Coronary artery (tissue), 2 donors: ENCODE results near the gene CTSZ.
"Not testable (repeated sequence)": the region's sequence is repeated elsewhere in the genome, so short reads cannot be mapped to it uniquely, and the experiment has no call there.

Source experiments
- DNase-seq: peaks from one replicate; pipeline ENCODE4 v3.0.0-alpha.2; 2017; ENCODE audit warnings: low spot score
- H3K27ac ChIP-seq, 2 donors: fragments of 200-600 bp; sonication (generic); one replicate each; pipeline ENCODE4 v1.5.1; 2016 to 2019
- H3K4me3 ChIP-seq: fragments of 200-600 bp; sonication (generic); 2 replicates; pipeline ENCODE4 v1.5.1; 2016; ENCODE audit warnings: mild to moderate bottlenecking, moderate library complexity
- TF ChIP-seq, protein P1 (sequence below): fragments of 200-600 bp; sonication (generic); IDR thresholded peaks from one replicate; pipeline ENCODE4 v1.5.1; 2019; ENCODE audit warnings: antibody characterized with exemption

Gene CTSZ

DNA sequence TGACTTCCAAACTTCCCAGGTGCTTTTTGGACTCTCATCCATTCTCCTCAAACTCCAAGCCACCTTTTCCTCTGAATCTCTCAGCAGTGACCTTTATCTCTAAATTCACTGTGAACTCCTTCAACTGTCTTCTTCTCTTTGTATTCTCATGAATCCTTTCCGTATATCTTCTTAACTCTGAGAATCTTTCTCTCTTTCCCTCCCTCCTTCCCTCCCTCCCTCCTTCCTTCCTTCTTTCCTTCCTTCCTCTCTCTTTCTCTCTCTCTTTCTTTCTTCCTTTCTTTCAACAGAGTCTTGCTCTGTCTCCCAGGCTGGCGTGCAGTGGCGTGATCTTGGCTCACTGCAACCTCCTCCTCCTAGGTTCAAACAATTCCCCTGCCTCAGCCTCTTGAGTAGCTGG lies 39.8 kb upstream of the CTSZ start:
- Histone ChIP-seq H3K27ac (no peak overlapping the region), H3K4me3 (no peak overlapping the region)
- DNase-seq, result no peak
- TF ChIP-seq, protein P1, sequence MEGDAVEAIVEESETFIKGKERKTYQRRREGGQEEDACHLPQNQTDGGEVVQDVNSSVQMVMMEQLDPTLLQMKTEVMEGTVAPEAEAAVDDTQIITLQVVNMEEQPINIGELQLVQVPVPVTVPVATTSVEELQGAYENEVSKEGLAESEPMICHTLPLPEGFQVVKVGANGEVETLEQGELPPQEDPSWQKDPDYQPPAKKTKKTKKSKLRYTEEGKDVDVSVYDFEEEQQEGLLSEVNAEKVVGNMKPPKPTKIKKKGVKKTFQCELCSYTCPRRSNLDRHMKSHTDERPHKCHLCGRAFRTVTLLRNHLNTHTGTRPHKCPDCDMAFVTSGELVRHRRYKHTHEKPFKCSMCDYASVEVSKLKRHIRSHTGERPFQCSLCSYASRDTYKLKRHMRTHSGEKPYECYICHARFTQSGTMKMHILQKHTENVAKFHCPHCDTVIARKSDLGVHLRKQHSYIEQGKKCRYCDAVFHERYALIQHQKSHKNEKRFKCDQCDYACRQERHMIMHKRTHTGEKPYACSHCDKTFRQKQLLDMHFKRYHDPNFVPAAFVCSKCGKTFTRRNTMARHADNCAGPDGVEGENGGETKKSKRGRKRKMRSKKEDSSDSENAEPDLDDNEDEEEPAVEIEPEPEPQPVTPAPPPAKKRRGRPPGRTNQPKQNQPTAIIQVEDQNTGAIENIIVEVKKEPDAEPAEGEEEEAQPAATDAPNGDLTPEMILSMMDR, result no peak

DNA sequence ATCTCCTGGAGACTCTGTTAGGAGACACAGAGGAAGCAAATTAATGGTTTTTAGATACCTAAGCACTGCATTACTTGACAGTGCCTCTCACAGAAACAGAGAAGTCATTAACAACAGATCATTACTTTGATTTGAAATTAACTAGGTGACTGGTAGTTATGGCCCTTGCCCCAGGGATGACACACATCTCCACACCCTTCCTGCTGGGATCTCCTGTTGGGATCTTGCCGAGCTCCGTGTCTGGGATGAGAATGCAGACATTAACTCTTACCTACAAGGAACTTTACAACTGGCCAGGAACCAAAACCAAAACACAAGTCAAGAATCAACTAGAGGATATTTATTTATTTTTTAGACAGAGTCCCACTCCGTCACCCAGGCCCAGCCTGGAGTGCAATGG lies 37.7 kb upstream of the CTSZ start:
- Histone ChIP-seq H3K27ac (no peak overlapping the region), H3K4me3 (no peak overlapping the region)
- TF ChIP-seq, protein P1, result no peak
- DNase-seq, result no peak

DNA sequence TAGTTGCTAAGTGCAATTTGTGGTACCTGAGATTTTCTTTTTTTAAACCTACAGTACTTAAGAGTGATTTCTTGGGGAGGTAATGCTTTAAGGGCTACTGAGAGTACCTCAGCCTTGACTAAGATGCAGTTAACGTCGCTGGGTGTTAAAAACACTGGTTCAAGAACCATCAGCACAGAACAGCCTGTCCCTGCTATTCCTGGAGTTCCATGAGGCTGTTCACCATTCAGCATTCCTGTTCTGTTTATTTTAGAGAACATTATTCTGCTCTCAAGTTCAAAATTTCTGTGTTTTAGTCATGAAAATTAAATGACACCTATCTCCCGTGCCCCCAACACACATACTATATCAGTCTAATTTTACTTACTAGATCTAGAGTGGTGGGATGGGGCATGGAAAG lies 37.2 kb upstream of the CTSZ start:
- no peak overlapping the region for H3K27ac ChIP-seq
- DNase-seq, result no peak
- TF ChIP-seq, protein P1, result no peak

DNA sequence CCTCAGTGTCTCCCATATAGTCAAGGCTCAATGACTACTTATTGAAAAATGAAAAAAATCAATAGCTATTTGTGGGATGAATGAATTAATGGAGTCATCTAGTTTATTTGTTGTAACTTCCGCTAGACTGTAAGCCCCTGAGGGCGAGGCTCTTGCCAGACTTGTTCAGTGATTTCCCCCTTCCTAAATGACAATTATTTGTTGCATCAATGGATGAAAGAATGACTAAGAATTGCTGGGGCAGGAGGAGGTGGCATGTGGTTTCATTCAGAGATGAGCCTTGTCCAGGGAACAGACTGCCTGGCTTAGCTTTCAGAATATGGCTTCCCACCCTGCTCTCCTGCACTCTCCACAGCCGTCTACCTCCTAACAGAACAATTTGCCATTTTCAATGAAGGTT lies 36.6 kb upstream of the CTSZ start:
- H3K4me3 ChIP-seq, result no peak overlapping the region
- H3K27ac ChIP-seq, result peak overlapping the region in 1 of 2 donors; percentile 86
- TF ChIP-seq, protein P1, result no peak
- no peak for DNase-seq

More for the DNA sequence above, 37.2 kb upstream of the CTSZ start:
- no peak overlapping the region for H3K4me3 ChIP-seq

DNA sequence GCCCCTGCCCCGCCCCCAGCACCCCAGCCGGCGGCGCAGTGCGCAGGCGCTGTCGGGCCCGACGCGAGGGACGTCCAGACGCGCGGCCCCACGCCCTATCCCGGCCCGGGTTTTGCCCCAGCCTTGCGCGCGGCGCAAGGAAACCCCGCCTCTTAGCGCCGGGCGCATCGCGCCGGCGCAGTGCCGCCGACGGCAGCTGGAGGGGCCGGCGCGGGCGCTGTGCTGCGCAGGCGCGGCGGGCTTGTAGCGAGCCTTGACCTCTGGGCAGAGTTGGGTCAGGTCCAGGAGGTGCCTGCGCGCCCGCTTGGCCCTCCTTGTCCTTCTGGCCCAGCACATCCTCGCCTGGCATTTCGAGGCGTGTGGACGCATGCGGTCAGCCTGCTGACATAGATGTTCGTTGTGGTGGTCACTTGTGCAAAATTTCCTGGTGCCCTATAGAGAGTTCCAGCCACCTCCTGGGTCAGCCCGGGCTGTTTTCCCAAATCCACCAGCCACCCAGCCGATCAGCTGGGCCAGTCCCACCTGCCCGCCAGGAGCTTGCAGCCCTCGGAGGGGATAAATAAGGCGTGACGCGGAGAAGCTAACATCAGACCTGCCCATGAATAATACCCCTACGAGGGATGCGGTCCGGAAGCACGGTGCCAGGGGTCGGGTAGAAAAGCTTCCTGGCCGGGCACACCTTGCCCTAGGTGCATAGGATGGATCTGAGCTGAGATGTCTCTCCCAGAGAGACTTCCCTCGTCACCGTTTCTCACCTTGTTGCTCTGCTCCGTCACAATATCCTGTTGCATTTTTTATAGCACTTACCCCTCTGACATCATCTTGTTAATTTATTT lies 36.0 kb upstream of the CTSZ start:
- H3K27ac ChIP-seq, result peak overlapping the region; percentile 64 to 86
- TF ChIP-seq, protein P1, result no peak
- peak overlapping the region; percentile 76 for H3K4me3 ChIP-seq
- peak; percentile 94 for DNase-seq

DNA sequence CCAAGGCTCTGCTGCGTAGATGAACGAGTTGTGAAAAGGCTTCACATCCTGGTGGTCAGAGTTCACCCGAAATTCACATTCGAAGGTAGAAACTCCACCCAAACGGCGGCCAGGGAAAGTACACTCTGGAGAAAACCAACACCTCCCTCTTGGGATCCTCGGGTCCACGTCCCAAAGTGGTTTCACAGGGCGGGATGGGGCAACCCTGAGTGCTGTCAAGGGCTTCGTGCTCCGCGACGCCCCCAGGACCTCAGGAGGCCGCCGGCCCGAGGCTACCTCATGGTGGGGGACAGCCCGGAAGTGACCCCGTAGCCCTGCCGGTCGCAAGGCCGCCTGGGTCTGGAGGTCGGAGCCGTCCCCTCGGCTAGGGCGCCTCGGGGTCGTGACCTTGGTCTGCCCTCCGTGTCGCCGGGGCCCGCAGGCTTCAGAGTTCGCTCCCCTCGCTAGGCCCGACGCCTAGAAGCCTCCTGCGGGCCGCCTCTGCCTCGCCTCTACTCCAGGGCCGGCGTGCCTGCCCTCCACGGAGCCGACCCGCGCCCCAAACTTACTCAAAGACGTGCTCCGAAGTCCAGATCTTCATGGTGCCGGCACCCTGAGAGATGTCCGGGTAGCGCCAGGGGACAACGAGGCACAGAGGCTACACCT lies 35.2 kb upstream of the CTSZ start, which contains the start of gene PRELID3B:
Gene PRELID3B (minus strand): TSS at position 636 of the 645 bp plus-strand sequence. CDS start 56 bp downstream, at position 580.
- Histone ChIP-seq H3K27ac (peak within 1 kb of the TSS; percentile 64 to 86), H3K4me3 (peak within 1 kb of the TSS; percentile 76)
- TF ChIP-seq, protein P1, result no peak
- DNase-seq, result no peak

DNA sequence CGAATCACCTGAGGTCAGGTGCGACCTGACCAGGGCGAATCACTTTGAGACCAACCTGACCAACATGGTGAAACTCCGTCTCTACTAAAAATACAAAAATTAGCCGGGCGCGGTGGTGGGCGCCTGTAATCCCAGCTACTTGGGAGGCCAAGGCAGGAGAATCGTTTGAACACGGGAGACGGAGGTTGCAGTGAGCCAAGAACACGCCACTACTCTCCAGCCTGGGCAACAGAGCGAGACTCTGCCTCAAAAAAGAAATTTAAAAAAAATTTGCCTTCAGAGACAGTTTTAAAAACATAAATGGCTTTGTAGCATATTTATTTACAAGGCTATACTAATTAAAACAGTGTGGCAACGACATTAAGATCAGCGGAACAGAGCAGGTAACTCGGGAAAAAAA lies 34.4 kb upstream of the CTSZ start:
- H3K27ac ChIP-seq, DNase-seq: not testable (repeated sequence)
- peak overlapping the region; percentile 76 for H3K4me3 ChIP-seq
